Measurements from ENCODE around the gene ZER1. TPM values are rescaled to one million over a fixed set of nuclear protein-coding genes. Genes with fewer than 3 reads are reported as not detected.

The ZER1 gene
- total RNA-seq, 4 donors from 2014 or later = 16.1 to 52.0 (median 21.2) TPM

DNA sequence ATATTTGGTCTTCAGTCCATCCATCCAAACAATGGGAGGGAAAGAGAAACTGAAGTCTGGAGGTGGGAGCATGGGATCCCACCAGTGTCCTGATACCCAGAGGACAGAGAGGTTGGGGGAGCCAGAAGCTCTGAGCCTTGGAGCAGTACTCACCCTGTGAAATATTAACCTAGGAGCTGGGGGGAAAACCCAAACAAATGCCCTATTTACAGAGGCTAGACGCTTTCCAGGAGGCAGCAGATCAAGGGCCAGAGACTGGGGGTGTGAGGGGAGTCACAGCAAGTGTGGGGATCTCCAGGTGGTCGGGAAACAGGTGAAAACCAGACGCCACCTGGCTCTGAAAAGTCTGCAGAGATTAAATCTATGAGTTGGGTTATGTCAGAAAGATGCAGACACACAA, 6.2 kb downstream of the ZER1 start:
- DNase-seq = no peak
- Histone ChIP-seq H3K9me3 (no peaks in the 10 kb centered on the region), H3K27me3 (no peaks in the 10 kb centered on the region), H3K27ac (no peak overlapping the region), H3K36me3 (no peaks in the 10 kb centered on the region), H3K4me3 (no peak overlapping the region), H3K4me1 (no peaks in the 10 kb centered on the region)
- intact Hi-C loops (cut with DNase I; ENCODE audit: low total_unique reads) = no loop called here
- TF ChIP-seq, protein P1, sequence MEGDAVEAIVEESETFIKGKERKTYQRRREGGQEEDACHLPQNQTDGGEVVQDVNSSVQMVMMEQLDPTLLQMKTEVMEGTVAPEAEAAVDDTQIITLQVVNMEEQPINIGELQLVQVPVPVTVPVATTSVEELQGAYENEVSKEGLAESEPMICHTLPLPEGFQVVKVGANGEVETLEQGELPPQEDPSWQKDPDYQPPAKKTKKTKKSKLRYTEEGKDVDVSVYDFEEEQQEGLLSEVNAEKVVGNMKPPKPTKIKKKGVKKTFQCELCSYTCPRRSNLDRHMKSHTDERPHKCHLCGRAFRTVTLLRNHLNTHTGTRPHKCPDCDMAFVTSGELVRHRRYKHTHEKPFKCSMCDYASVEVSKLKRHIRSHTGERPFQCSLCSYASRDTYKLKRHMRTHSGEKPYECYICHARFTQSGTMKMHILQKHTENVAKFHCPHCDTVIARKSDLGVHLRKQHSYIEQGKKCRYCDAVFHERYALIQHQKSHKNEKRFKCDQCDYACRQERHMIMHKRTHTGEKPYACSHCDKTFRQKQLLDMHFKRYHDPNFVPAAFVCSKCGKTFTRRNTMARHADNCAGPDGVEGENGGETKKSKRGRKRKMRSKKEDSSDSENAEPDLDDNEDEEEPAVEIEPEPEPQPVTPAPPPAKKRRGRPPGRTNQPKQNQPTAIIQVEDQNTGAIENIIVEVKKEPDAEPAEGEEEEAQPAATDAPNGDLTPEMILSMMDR (IDR thresholded peaks at IDR 0.05) = no peak
- no peak for TF ChIP-seq POLR2A (IDR thresholded peaks at IDR 0.05)

DNA sequence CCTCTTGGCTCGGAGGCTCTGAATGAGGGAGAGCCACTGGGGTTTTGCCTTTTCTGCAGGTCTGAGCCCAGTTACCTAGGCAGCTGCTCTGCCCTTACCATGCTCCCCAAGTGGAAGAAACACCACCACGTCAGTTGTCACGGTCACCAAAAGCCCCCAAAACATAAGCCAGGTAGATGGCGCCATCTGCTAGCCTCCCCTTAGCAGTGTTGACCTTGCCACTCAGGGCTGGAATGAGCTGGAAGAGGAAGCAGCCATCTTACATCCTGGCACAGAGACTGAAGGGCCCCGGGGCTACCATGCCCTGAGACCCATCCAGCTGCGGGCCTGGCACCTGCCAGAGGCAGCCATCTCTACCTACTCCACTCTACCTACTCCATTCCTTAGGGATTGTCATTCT, 7.4 kb downstream of the ZER1 start:
- no peak for DNase-seq
- intact Hi-C loops (cut with DNase I; ENCODE audit: low total_unique reads) = no loop called here
- no peaks in the 10 kb centered on the region for H3K4me1 ChIP-seq
- H3K36me3 ChIP-seq = no peaks in the 10 kb centered on the region
- no peaks in the 10 kb centered on the region for H3K27me3 ChIP-seq
- no peak for TF ChIP-seq POLR2A (IDR thresholded peaks at IDR 0.05)
- TF ChIP-seq, protein P1 (IDR thresholded peaks at IDR 0.05) = no peak
- H3K27ac ChIP-seq = no peak overlapping the region
- H3K9me3 ChIP-seq = no peaks in the 10 kb centered on the region
- no peak overlapping the region for H3K4me3 ChIP-seq

DNA sequence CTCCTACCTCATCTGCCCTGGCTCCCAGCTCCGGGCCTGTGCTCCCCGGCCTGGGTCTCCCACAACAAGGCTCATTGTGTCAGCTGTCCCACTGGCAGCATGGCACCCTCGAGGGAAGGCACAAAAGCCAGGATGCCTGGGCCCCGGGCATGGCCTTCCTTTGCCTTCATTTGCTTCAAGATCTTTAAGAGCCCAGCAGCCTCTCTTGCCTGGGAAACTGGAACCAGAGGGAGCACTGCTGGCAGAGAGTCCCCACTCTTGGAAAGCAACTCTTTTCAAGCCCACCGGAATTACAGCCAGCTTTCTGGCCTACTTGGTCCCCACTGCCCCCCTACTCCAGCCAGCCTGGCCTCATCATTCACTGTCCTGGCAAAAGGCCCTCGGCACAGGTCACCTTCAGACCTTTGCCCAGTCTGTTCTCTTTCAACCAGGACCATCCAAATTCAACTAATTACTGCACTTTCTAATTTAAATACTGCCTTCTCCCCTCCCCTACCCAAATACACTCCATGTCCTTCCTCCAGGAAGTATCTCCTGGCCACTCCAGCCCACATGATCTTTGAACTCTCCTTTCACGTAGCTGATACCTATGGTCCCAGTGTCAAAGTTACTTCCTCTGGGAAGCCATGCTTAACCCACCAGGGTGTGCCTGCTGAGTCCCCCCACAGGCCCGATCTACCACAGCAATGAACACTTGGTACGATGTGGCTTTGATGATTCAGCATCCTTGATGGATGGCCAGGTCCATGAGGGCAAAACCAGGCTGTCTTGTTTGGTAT, 8.9 kb downstream of the ZER1 start:
- no peak overlapping the region for H3K27ac ChIP-seq
- H3K27me3 ChIP-seq = no peaks in the 10 kb centered on the region
- DNase-seq = no peak
- H3K36me3 ChIP-seq = no peaks in the 10 kb centered on the region
- intact Hi-C loops (cut with DNase I; ENCODE audit: low total_unique reads) = no loop called here
- no peak for TF ChIP-seq POLR2A (IDR thresholded peaks at IDR 0.05)
- TF ChIP-seq, protein P1 (IDR thresholded peaks at IDR 0.05) = no peak
- H3K4me3 ChIP-seq = no peak overlapping the region
- H3K4me1 ChIP-seq = no peaks in the 10 kb centered on the region
- no peaks in the 10 kb centered on the region for H3K9me3 ChIP-seq

DNA sequence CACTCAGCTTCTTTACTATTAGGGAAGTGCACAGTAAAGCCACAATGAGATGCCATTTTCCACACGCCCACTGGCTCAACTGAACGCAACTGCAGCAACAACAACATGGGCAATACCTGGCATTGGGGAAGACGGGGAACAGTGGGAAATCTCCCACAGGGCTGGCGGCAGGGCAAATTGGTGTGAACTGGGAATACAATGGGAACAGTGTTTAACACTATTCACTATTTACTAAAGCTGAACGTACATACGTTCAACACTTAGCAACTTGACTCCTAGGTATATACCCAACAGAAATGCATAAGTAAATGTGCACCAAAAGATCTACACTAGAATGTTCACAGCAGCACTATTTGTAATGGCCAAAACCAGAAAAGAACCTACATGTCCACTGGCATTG, 14.1 kb downstream of the ZER1 start:
- intact Hi-C loops (cut with DNase I; ENCODE audit: low total_unique reads) = no loop called here
- H3K27ac ChIP-seq = no peak overlapping the region
- no peaks in the 10 kb centered on the region for H3K27me3 ChIP-seq
- no peak for TF ChIP-seq POLR2A (IDR thresholded peaks at IDR 0.05)
- TF ChIP-seq, protein P1 (IDR thresholded peaks at IDR 0.05) = no peak
- DNase-seq = no peak
- no peaks in the 10 kb centered on the region for H3K9me3 ChIP-seq
- H3K36me3 ChIP-seq = no peaks in the 10 kb centered on the region
- H3K4me3 ChIP-seq = no peak overlapping the region
- no peaks in the 10 kb centered on the region for H3K4me1 ChIP-seq

DNA sequence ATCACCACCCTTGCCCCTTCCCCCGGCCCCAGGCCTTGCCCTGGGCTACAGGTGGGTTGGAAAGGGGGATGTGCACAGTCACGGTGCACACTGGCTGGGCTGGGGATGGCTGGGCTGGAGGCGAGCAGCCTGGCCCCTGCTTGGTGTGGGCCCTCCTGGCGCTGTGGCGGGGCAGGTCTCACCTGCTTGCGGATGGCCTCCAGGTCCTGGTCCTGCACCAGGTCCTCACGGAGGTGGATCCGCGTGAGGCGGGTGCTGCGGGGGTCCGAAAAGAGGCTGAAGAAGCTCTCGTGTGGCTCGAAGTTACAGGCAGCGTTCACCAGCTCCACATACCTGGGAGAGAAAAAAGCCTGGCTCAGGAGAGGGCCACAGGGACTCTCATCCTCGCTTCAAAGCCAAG, 18.1 kb downstream of the ZER1 start:
- TF ChIP-seq POLR2A (IDR thresholded peaks at IDR 0.05) = no peak
- TF ChIP-seq, protein P1 (IDR thresholded peaks at IDR 0.05) = no peak
- no peak overlapping the region for H3K4me3 ChIP-seq
- H3K27me3 ChIP-seq = no peaks in the 10 kb centered on the region
- H3K27ac ChIP-seq = no peak overlapping the region
- DNase-seq = no peak
- H3K9me3 ChIP-seq = no peaks in the 10 kb centered on the region
- no peaks in the 10 kb centered on the region for H3K36me3 ChIP-seq
- intact Hi-C loops (cut with DNase I; ENCODE audit: low total_unique reads) = no loop called here
- H3K4me1 ChIP-seq = no peaks in the 10 kb centered on the region

Data from uterus (tissue), 4 donors.